Measurements from ENCODE around the gene AATF.

- no peak for TF ChIP-seq EZH2 (IDR thresholded peaks at IDR 0.05; ENCODE audit: insufficient read depth, poor library complexity, severe bottlenecking)
- TF ChIP-seq EZH2phosphoT487 (IDR thresholded peaks at IDR 0.05; ENCODE audit: insufficient read depth, low read depth), result no peak
Measured at GRCh38 chr17:36946726-36947091, 2.0 kb upstream of the AATF start.
